Endothelial cell of umbilical vein (primary cell): ENCODE measurements around the gene YAE1. TPM values are rescaled to one million over a fixed set of nuclear protein-coding genes. Genes with fewer than 3 reads are reported as not detected.

Source experiments
- BruUV-seq: library from RNA; stranded (reverse); fragments of 400-500 nt; replicated peaks from 2 replicates; lab custom pipeline; 2021; lab: Mats Ljungman, UMichigan
- CTCF ChIA-PET: fragments of 300-600, 350-600 bp; sonication (Branson Sonifier 250); formaldehyde crosslinking; loops from one replicate; lab custom pipeline; 2021; ENCODE audit warnings: antibody characterized with exemption, inconsistent platforms; lab: Charles Lee
- POLR2A ChIA-PET: fragments of 300-600, 350-600 bp; sonication (Branson Sonifier 250); formaldehyde crosslinking; loops from one replicate; lab custom pipeline; 2021; ENCODE audit warnings: antibody characterized with exemption, inconsistent platforms; lab: Charles Lee
- DNase-seq: peaks from one replicate; pipeline ENCODE4 v3.0.0-alpha.2; 2011; ENCODE audit warnings: low read depth, low spot score
- FAIRE-seq: peaks from 2 replicates; lab custom pipeline; 2011; peaks lifted over from hg19 to GRCh38; lab: Jason Lieb, UNC
- H2AFZ ChIP-seq: 2 replicates; pipeline ENCODE4 v1.6.0; 2012; ENCODE audit warnings: low read depth, low read length, control low read depth, inconsistent platforms
- H3K27ac ChIP-seq: 2 replicates; pipeline ENCODE4 v1.5.1; 2011; ENCODE audit warnings: low read depth, mild to moderate bottlenecking, control low read depth, low read length, moderate library complexity; ENCODE audit not compliant: insufficient read depth
- H3K27me3 ChIP-seq, 2 experiments: 2 replicates each; pipeline versions ENCODE4 v1.6.0 to v1.6.1; 2011; ENCODE audit warnings: low read length in 2 of 2, mixed read lengths in 1 of 2; ENCODE audit not compliant: control insufficient read depth in 2 of 2, insufficient read depth in 2 of 2
- H3K36me3 ChIP-seq, 2 experiments: 2 replicates in 1 of 2; 3 replicates in 1 of 2; pipeline ENCODE4 v1.5.1; 2011; ENCODE audit warnings: low read length in 2 of 2, mild to moderate bottlenecking in 1 of 2, moderate library complexity in 1 of 2; ENCODE audit not compliant: control insufficient read depth in 2 of 2, insufficient read depth in 2 of 2; ENCODE audit errors: extremely low read depth in 1 of 2
- H3K4me1 ChIP-seq: 3 replicates; pipeline ENCODE4 v1.5.1; 2011; ENCODE audit warnings: mild to moderate bottlenecking, low read length; ENCODE audit not compliant: control insufficient read depth, insufficient read depth; ENCODE audit errors: extremely low read depth
- H3K4me2 ChIP-seq: 2 replicates; pipeline ENCODE4 v1.6.1; 2011; ENCODE audit warnings: low read length, control low read depth, mixed read lengths; ENCODE audit not compliant: insufficient read depth
- H3K4me3 ChIP-seq, 3 experiments: fragments of 200-600 bp in 1 of 3; sonication (generic), shearing (Covaris generic) in 1 of 3; replicated peaks in 1 of 3; 2 replicates each; pipeline ENCODE4 v1.5.1; 2011 to 2016; ENCODE audit warnings: control low read depth in 3 of 3, low read length in 3 of 3, mild to moderate bottlenecking in 2 of 3, inconsistent platforms in 1 of 3, low read depth in 1 of 3, moderate library complexity in 1 of 3; ENCODE audit not compliant: insufficient read depth in 1 of 3
- H3K79me2 ChIP-seq: 2 replicates; pipeline ENCODE4 v1.6.0; 2012; ENCODE audit warnings: low read length, inconsistent platforms; ENCODE audit not compliant: control insufficient read depth, insufficient read depth
- H3K9ac ChIP-seq: replicated peaks from 2 replicates; pipeline ENCODE3; 2011; ENCODE audit warnings: low read length, control low read depth; ENCODE audit not compliant: insufficient read depth; ENCODE audit errors: extremely low read depth
- H3K9me1 ChIP-seq: replicated peaks from 3 replicates; pipeline ENCODE4 v1.6.0; 2011; ENCODE audit warnings: mild to moderate bottlenecking, low read length; ENCODE audit not compliant: control insufficient read depth, insufficient read depth; ENCODE audit errors: extremely low read depth
- H3K9me3 ChIP-seq: replicated peaks from 2 replicates; pipeline ENCODE4 v1.5.1; 2012; ENCODE audit warnings: low read length, inconsistent platforms; ENCODE audit not compliant: control insufficient read depth, insufficient read depth
- H4K20me1 ChIP-seq: replicated peaks from 2 replicates; pipeline ENCODE3; 2011; ENCODE audit warnings: mild to moderate bottlenecking, low read length; ENCODE audit not compliant: control insufficient read depth, insufficient read depth; ENCODE audit errors: extremely low read depth
- EZH2 ChIP-seq: IDR thresholded peaks from 2 replicates; pipeline ENCODE4 v1.6.1; 2012; ENCODE audit warnings: borderline replicate concordance, low read depth, mild to moderate bottlenecking, moderate library complexity, low read length, inconsistent platforms; ENCODE audit not compliant: severe bottlenecking
- MYC ChIP-seq: IDR thresholded peaks from one replicate; pipeline ENCODE4 v1.6.1; 2011; ENCODE audit warnings: mild to moderate bottlenecking, low read depth, low read length
- POLR2A ChIP-seq: IDR thresholded peaks from 2 replicates; pipeline ENCODE4 v1.6.1; 2012; ENCODE audit warnings: low read depth, mild to moderate bottlenecking, control low read depth, low read length
- POLR2AphosphoS5 ChIP-seq: IDR thresholded peaks from 2 replicates; pipeline ENCODE4 v1.6.1; 2012; ENCODE audit warnings: low read depth, mild to moderate bottlenecking, control low read depth, low read length, moderate library complexity; ENCODE audit not compliant: insufficient read depth
- dilution Hi-C: fragments of 300-500 bp; cut with MboI; formaldehyde crosslinking; loops from one replicate; pipeline ENCODE4 v1.15.0; 2019; ENCODE audit warnings: low sequenced_read_pairs; ENCODE audit not compliant: extremely low pct_ligation_motif_present
- intact Hi-C: fragments of 100-400 bp; cut with micrococcal nuclease; formaldehyde crosslinking; loops from one replicate; pipeline ENCODE4 v1.10.0; 2022
- polyA plus RNA-seq, 4 experiments: library from polyadenylated mRNA; depleted of rRNA in 3 of 4; stranded (reverse) in 3 of 4; unstranded in 1 of 4; fragments of >200 nt; gene quantifications; 2 replicates each; pipeline versions ENCODE4 v1.2.1 to v1.2.3, GENCODE V29; 2011 to 2012; ENCODE audit warnings: missing spikeins in 1 of 4
- total RNA-seq: library from RNA; stranded (reverse); gene quantifications from 2 replicates; pipeline ENCODE4 v1.2.3, GENCODE V29; 2021
- TF ChIP-seq, protein P1 (sequence below): IDR thresholded peaks from 2 replicates; pipeline ENCODE4 v1.6.1; 2011; ENCODE audit not compliant: insufficient read depth, insufficient read length

Gene YAE1
- total and polyA plus RNA-seq, 2 donors (not counting 3 experiments of a cell fraction or from before 2014, with no cell fraction given): 13.3 to 20.7 TPM

DNA sequence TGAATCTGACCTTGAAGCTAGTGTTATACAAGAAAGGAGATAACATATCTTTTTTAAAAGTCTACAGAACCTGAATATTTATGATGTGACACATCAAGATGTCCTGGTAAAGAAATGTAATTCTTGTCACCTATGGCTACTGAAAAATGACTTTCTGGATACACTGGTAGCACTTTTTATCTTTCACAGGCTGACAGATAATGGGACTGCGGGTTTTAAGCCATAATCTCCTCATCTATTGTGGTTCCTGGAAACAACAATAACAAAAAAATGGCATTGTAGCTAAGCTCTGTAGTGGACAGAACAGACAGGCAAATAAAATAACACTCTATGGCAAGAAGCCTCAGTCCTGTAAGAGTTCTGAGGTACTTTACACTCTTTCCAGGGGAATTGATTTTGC lies 31.6 kb upstream of the YAE1 start:
- Histone ChIP-seq H3K27me3 (peaks cover 0 to 11% of the 10 kb centered on the region in 2 experiments), H3K9me3 (no peaks in the 10 kb centered on the region), H2AFZ (no peak overlapping the region), H3K79me2 (no peaks in the 10 kb centered on the region), H4K20me1 (no peaks in the 10 kb centered on the region), H3K4me2 (no peak overlapping the region), H3K36me3 (no peaks in the 10 kb centered on the region), H3K4me1 (no peaks in the 10 kb centered on the region), H3K9ac (no peak overlapping the region), H3K4me3 (no peak overlapping the region), H3K9me1 (no peaks in the 10 kb centered on the region), H3K27ac (no peak overlapping the region)
- dilution Hi-C loops (no loop called here), intact Hi-C loops (no loop called here)
- POLR2A ChIA-PET: no interaction called here
- DNase-seq (no peak), FAIRE-seq (no peak)
- CTCF ChIA-PET: no interaction called here
- TF ChIP-seq EZH2: no peak
- TF ChIP-seq, protein P1, sequence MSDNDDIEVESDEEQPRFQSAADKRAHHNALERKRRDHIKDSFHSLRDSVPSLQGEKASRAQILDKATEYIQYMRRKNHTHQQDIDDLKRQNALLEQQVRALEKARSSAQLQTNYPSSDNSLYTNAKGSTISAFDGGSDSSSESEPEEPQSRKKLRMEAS: no peak
- no peak for TF ChIP-seq MYC
- BruUV-seq: no TSS peak

DNA sequence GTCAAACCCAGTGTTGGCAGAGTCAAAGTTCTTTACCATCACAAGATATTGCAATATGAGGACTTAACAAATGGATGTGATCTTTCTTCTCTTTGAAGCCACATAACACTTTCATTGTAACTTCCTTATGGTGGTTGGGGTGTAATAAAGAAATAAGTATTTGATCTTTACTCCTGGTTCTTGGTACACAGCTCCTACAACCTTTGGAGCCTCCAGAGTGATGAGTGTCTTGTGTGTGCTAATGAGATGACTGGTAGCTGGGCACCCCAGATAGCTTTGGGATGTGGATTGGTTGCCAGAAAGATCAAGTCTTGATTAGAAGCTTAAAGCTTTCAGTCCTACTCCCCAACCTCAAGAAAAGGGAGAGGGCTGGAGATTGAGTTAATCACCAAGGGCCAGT lies 31.1 kb upstream of the YAE1 start:
- H4K20me1 ChIP-seq: no peaks in the 10 kb centered on the region
- POLR2A ChIA-PET: no interaction called here
- DNase-seq (no peak), FAIRE-seq (no peak)
- no peak overlapping the region for H3K9ac ChIP-seq
- no peaks in the 10 kb centered on the region for H3K36me3 ChIP-seq
- TF ChIP-seq POLR2AphosphoS5: no peak
- TF ChIP-seq POLR2A: no peak
- H2AFZ ChIP-seq: no peak overlapping the region
- H3K4me1 ChIP-seq: no peaks in the 10 kb centered on the region
- H3K27ac ChIP-seq: no peak overlapping the region
- CTCF ChIA-PET: no interaction called here
- intact Hi-C loops: no loop called here
- H3K79me2 ChIP-seq: no peaks in the 10 kb centered on the region
- dilution Hi-C loops: no loop called here
- peaks cover 0 to 11% of the 10 kb centered on the region in 2 experiments for H3K27me3 ChIP-seq
- no TSS peak for BruUV-seq
- H3K4me3 ChIP-seq: no peak overlapping the region
- no peaks in the 10 kb centered on the region for H3K9me3 ChIP-seq
- no peak overlapping the region for H3K4me2 ChIP-seq
- no peaks in the 10 kb centered on the region for H3K9me1 ChIP-seq
